ENCODE data around the gene MAZ.

GRCh38 chr16:29804020-29804419, 2.3 kb upstream of the MAZ start:
- no peak for TF ChIP-seq CTCF (IDR thresholded peaks at IDR 0.05)
- no peak for TF ChIP-seq POLR2A (IDR thresholded peaks at IDR 0.05)
- TF ChIP-seq POLR2AphosphoS5 (IDR thresholded peaks at IDR 0.05) = no peak

Measured in prostate gland (tissue), 2 donors.